Cortex of kidney (tissue), 1 donor: ENCODE data around the gene ELMO1.

Experiments
- DNase-seq: peaks from one replicate; lab custom pipeline; 2025; lab: John Stamatoyannopoulos, UW

ELMO1 gene

DNA sequence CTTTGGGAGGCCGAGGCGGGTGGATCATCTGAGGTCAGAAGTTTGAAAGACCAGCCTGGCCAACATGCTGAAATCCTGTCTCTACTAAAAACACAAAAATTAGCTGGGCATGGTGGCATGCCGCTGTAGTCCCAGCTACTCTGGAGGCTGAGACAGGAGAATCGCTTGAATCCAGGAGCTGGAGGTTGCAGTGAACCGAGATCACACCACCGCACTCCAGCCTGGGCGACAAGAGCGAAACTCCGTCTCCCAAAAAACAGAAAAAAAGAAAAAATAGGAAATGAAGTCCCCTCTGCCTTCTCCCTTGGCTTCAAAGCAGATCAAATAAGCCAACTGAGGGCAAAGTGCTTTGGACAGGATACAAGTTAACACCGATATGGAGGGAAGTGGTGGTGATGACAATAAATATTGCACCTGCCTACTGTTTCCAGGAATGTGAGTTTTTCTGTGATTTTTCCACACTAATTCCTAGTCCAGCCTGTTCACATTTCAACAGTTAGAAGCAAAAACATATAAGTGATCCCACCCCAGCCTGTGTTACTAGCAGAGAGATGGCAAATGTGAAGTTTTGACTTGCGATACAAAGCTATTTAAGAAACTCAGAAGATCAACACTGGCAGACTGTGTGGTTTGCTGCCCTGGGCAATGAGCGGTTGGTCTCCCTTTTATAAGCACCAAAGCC lies 433.2 kb downstream of the ELMO1 start:
- DNase-seq: no peak

DNA sequence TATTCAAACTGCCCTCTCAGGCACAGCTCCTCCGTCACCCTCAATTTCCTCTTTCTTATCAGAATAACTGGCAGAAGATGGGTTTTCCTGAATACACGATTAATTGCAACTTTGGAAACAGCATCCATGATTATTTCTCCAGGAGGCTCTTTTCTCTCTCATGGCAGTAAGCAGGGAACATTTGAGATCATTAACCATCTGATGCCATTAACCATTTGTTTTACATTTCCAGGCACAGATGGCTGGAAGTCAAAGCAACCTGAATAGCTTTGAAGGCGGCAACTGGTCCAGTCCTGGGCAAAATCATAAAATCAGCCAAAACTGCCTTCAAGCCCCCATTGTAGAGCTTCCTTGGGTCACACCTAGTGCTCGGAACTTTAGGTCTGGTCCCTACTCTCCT lies 434.9 kb downstream of the ELMO1 start:
- DNase-seq: no peak

DNA sequence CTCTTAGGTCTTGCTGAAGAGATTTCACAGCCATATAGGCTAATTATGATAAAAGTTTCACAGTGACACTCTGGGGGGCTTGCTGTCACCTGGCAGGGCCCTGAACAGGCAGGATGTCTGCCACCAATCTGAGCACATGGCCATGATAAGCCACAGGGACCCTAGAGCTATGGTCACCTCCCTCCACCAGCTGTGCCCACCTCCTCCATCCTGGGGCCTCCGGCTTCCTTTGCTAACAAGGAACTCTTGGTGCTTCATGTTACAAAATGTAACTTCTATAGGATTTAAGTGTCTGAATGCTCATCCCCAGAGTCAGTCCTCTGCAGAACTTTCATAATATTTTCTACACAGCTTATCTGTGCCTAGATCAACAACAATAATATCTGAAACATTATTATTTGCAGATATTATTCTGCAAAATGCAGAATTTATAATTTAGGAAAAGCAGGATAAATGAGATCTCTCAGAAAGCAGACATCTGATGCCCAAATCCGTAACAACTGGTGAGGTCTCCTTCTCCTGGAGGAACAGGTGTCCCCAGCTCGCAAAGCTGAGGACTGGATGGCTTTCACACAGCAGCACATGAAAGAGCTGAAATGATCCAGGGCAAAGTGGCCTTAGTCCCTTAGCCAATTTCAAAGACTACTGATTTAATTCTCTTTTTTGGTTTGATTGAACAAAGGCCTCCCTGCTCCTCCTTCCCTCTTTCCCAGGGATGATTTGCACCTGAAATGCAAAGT lies 437.3 kb downstream of the ELMO1 start:
- DNase-seq: no peak

DNA sequence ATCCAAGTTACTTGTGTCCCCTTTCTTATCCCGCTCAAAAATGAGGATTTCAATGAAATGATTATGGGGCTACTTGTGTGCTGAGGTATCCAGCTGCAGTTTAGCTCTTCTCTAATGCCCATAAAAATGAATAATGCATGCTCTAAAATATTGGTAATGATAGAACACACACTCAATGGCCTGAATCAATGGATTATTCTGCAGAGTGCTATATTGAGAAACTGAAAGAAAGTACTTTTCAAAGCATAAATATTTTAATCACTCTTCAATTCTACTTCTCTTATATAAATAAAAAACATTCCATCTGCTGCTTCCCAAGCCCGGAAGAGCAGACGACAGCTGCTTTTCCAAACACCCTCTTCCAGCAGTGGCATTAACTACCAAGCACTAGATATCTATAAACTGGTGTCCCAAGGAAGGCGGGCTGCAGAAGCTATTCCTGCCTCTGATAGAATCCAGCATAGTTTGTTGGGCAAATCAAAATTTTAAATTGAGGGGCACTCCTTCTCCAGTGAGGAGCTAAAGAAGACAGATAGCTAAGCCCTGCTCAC lies 439.5 kb downstream of the ELMO1 start:
- DNase-seq: no peak

DNA sequence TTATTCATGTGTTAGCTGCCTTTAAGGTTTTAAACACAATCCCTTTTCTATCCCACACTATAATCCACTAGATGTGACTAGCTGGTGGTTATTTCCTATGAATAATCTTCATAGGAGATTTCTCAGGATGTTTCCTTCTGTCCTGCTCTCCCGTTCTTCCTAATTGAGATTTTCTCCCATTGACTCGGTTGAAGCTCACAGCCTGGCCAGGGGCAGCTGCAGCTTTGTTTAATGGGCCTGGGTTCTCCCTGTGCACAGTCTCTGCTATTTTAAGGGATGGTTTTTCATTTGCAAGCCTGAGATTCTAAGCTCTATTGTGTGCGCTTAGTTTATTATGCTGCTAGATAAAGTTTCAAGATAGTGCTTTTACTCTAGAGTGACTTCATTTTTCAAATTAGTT lies 441.0 kb downstream of the ELMO1 start:
- no peak for DNase-seq

DNA sequence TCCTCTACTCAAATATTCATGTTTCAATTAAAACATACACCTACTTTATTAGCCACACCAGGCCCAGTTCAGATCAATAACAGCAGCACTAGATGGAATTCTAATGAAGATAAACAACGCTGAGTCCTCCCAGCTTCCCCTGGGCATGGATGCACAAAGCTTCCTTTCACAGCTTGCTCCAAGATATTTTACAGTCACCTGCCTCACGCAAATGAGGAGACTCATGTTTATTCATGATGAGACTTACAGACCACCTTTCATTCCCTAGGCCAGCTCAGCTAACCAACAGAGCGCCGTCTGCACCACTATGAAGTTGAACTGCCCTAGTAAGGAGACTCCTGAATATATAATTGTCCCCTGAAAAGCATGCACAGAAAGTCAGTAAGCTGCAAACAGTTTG lies 441.4 kb downstream of the ELMO1 start:
- no peak for DNase-seq

DNA sequence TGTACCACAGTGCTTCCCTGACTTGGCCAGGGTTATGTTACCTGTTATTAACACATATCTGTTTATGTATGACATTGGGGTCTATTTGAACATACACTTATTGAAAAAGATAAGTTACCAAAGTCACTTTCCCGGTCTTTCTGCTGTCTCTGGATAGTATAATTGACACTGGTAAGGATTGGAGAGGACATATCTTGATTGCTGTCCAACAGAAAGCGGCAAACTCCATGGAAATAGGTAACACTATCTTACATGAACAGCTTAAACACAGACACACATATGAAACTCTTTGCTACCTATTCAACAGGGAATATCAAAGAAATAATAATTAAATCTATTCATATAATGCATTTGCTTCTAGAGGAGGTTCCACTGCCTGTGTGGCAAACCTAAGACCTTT lies 441.9 kb downstream of the ELMO1 start:
- no peak for DNase-seq

DNA sequence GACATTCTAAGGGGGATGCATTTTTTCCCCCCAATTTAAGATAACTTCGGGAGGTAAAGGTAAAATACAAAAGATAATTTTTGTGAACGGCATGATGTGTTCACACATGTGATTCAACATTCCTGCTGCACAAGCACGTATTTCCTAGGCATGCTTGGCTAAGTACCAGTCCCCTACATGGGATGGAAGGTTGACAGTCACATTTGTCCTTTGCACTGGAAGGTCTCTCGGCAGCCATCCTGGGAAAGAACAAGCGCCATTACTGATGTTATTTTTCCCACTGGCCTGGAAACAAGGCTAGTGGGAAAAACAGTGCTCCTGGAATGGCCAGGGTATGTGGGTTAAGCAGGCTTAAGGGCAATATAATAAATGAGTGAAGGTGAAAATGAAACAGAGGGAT lies 448.2 kb downstream of the ELMO1 start:
- DNase-seq: no peak

DNA sequence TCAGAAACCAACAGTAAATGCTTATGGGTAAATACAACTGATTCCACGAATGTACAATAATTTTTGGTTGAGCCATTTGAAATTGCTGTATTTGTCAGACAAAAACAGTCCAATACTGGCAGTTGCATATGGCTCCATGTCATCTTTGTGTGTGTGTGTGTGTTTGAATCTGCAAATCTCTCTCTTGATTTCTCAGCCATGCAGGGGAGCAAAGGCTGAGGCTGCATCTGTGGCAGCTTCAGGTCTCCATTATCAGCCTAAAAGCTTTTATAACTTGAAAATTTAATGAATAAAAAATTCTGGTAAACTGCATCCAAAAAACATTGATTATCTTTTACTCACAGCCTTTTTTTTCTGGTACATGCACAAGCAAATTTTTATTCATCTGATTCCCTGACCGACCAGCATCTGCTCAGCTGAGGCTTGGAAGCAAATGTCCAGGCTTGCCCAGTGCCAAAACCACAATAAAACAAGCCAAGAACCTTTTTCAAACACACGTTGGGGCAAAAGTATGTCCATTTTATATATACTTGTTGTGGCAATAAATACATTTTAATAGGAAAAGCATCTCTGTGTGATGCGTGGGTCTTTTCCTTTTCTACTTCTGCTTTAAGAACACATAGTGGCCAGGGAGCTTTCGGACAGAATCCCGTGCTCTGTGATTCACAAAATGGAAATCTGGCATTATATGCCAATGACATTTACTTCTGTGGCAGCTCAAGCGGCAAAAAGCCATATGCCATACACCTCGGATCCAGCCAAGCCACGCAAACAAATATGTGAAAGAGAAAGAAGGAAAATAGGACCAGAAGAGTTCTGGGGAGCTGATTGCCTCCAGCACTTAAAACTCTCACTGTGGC lies 448.8 kb downstream of the ELMO1 start:
- no peak for DNase-seq

DNA sequence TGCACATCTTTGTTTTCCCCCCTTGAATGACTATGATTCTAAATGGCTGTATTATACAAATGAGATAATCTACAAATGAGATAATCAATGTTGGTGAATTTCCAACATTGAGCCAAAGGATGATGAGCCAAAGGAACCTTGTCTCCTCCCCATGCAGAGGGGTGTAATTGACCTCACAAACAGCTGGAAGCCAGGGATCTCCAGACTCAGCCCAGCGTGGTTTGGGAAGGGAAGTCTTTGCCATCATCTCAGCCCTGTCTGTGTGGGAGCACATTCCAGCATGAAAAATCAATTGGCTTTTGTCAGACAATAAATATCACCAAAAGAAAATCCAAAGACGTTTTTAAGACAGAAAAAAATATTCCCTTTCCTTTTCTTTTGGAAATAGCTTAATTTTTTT lies 452.9 kb downstream of the ELMO1 start:
- no peak for DNase-seq

DNA sequence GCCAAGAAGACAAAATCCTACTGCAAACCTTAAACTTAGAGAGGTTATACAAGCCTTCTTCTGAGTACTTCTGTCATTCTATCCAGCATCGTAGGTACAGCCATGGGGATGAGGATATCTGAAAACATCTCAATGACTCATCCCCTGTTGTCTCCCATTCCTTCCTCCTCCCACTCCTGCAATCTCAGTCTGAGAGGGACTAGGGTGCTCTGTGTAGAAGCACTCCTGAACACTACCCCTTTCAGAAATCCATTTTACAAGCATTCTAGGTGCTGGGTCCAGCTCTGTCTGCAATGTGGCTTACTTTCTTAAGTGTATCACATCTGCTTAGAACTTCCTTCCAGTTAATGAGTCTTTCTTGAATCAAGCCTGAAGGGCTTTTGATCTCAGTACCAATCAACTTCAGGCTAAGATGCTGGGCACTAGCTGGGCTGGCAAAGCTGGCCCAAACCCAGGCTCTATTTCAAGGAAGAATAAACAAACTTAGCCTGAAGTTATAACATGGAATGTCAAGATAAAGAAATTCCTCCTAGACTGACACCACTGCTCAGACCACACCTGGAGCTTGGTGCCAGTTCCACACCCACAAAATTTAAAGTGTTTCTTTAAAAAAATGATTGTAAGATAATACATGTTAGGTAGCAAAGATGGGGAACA lies 454.1 kb downstream of the ELMO1 start:
- no peak for DNase-seq

DNA sequence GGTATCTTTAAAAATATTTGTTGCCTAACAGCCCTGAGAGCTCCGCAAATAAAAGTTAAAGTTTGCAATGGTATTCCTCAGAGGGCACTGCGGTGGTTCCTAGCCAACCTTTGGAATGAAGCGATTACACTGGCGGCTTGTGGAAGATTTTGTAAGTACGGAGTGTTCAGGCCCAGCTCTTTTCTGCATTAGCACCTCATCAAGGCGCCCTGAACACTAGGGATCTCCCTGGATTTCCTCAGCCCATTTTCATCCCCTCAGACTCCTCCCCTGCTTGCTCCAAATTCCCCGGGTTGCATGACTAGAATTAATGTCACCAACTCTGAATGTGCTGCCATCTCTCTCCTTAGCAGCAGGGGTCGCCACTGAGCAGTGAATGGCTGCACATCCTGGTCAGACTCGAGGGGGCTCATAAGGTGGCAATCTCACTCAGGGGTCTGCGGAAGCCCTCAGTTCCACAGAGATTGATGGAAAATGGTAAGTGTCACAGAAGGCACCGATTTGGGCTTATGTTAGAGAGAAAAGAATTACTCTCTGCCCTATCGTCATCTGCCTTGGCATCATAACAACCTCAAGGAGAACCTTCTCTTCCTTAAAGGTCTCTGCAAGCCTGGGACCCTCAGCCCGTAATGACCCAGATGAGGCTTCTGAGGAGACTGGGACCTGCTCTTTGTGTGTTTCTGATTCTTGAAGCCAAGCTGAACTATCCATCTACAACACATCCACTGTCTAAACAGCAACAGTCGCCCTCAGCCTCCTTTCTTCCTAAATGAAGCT lies 461.5 kb downstream of the ELMO1 start:
- no peak for DNase-seq

DNA sequence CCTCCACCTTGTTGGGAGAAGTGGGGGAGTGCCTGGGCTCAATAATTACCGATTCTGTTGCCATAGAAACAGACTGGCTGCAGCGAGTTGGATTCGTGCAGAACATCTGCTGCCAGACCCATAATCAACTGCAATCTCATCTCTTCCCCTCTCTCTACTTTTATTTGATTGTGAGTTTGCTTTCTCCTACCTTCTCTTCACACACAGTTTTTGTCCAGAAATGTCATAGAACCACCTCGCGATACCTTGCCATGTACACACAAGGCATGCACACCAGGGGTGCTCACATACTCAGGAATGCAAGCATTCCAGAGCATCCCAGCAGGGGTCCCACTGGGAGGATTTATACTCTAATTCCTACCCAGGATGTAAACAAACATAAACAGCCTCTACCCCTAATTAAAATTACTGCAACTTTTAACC lies 462.1 kb downstream of the ELMO1 start:
- DNase-seq: no peak

DNA sequence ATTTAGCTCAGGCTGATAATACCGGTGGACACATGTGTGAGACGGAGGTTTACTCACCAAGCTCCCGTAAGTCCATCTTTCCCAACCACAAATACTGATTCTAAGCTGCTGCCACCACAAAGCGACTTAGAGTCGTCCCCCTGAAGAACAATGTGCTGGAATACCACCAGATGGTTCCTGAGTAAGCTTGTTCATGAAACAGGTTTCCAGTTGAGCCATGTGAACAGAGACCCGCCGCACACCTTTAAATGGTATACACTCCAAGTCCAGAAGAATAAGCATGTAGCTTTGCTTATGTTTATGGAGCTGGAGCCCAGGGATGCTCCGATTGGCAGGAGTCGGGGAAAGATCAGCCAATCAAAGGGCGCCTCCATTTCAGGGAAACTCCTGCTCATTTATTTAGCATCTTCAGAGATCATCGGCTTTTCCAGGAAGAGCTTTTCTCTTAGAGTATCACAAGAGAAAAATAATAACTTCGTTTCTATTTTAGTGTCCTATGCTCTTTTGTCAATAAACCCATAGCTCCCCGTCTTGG lies 462.7 kb downstream of the ELMO1 start:
- DNase-seq: no peak

DNA sequence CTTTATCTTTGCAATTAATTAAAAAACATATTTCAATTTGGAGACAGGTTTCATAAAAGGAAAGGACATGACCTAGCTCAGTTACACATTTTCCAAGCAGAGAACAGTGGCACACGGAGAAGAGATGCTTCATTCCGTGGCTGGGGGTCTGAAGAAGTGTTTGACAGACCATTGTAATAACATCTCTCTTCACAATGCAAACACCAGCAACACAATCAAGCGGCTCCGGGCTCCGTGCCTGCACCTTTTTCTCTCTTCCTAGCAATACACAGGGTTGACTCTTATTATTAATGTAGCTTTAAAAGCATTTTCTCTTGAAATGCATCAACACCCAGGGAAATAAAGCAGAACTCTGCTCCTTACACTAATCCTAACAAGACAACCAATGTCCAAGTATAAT lies 463.3 kb downstream of the ELMO1 start:
- no peak for DNase-seq

DNA sequence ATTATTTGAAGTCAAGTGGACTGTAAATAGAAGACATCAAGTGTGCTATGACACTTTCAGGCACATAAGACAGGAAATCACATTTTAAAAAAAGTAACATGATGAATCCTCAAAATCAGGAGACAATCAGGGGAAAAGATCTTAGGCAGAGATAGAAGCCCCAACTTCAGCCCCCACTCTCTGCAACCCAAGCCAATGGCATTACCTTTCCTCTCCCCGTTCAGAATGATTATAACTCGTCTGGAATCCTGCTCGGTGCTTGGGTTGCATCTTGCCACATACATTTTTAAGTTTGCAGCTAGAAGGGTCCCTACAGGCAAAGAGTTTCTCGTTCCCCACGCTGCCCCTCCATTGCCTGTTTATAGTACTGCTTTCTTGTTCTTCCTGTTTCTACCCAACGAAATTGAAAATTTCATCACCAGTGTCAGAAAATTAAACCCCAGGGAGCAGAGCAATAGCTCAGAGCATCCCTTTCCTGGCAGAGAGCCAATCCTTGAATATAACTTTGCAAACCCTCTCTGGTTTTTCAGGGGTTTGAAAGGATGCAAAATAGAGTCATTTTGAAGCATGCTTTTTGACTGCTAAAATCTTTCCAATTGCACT lies 463.9 kb downstream of the ELMO1 start:
- no peak for DNase-seq

DNA sequence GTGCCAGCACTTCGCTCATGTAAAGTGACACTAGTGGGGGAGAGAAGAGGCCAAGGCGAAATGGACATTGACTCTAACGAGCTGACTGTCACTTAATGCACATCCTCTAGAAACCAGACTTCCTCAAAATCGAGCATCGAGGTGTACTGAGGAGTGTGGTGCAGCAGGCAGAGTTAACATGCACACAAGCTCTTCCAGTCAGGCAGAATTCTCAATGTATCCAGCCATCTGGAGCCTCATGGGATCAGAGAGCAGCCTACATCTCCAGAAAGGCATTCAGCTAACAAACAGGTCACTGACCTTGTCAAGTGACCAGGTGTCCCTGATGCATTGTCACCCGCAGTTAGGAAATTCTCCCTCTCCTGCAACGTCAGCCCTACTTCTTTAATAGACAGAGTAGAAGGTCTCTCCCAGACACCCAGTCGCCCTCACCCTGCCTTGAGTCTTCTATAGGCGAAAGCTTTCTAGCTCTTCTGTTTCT lies 464.6 kb downstream of the ELMO1 start:
- DNase-seq: no peak

DNA sequence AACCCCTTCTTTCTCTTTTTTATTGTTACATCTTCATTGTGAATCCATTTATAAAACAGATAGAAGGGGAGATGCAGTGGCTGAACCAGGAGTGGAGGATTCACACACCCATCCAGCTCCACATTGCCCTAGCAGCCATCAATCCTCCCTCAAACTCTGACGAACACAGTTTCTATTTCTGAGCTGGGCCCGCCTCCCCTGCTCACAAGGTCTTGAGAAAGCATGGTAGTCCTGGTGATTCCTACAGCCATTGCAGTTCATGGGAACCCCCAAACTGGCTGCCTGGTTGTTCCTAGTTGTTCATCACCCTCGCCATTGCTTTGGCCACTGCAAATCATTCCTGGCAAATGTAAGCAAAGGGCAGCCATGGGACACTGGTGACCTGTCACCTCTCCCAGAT lies 465.9 kb downstream of the ELMO1 start:
- DNase-seq: no peak

DNA sequence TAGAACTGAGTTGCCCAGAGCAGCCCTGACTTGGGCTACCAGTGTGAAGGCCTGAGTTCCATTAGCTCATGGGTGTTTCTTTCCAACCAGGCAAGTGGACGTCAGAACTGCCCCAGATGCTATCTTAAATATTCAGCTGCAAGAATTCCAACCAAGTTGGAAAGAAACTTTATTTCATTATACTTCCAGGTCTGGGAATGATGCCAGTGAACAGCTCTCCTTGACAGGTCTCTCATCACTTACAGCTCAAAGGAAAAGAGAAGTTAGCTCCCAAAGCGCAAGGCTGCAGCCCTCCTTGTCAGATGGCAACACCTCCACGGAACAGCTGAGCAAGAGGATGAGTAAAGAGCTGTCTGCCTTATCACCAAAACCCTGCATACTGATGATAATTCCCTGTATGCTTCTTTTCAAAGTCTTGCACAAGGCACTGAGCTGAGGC lies 468.8 kb downstream of the ELMO1 start:
- DNase-seq: no peak

DNA sequence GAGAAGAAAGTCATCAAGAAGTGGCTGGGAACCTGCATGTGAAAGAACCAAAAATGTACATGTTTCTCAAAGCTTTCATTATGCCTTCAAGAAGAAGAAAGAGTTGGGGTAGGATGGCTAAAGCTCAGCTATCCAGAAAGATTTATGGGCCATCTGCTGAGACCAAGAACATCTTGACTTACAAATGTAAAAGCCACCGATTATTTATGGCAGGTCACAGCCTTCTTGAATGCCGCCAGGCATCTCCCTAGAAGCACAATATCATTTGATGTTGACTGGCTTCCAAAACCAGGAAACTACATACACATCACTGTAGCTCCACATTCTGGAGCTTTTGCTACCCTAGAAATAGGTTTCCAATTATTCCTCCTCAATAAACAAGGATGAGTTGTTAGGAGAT lies 470.2 kb downstream of the ELMO1 start:
- DNase-seq: no peak
